ENCODE measurements around the gene ZDHHC18. TPM values are rescaled to one million over a fixed set of nuclear protein-coding genes. Genes with fewer than 3 reads are reported as not detected.

ZDHHC18 gene
- total and polyA plus RNA-seq, 5 experiments from 2014 or later: 4.6 to 37.4 (median 17.2) TPM

DNA sequence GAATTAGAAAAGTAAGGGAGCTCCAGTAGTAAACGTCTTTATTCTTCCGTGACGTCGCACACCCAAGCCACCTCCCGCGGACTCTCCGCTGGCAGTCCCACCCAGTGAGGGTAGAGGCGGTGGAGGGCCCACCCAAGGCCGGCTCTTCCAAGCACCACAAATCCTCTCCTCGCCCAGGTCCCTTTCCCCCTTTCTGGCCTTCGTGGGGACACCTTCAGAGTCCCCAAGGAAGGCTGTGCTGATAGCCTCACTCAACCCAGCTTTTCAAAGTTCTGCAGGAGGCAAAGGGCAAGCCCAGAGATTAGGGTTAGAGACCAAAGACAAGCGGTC, 63.9 kb downstream of the ZDHHC18 start:
- H3K36me3 Mint-ChIP-seq: peaks cover 0 to 74% (median 20%) of the 10 kb centered on the region in 3 donors
- peak overlapping the region; percentile 90 to 98 (median 96) for H3K27ac Mint-ChIP-seq
- ATAC-seq: peak; percentile 67 to 68
- POLR2A ChIA-PET: interaction anchor here (0.6 to 5.4 kb wide), 16 partner anchors 10 to 835 kb away, joined by 3 to 78 read pairs (median 4); partner anchors contain the start of genes FAM76A, GPATCH3, PIGV and SFN
- no peaks in the 10 kb centered on the region for H3K9me3 Mint-ChIP-seq
- DNase-seq: no peak
- H3K4me1 Mint-ChIP-seq: peaks cover 18 to 46% (median 38%) of the 10 kb centered on the region in 4 donors
- H3K4me3 Mint-ChIP-seq: peak overlapping the region; percentile 89 to 97 (median 94)
- H3K27me3 Mint-ChIP-seq: no peaks in the 10 kb centered on the region

DNA sequence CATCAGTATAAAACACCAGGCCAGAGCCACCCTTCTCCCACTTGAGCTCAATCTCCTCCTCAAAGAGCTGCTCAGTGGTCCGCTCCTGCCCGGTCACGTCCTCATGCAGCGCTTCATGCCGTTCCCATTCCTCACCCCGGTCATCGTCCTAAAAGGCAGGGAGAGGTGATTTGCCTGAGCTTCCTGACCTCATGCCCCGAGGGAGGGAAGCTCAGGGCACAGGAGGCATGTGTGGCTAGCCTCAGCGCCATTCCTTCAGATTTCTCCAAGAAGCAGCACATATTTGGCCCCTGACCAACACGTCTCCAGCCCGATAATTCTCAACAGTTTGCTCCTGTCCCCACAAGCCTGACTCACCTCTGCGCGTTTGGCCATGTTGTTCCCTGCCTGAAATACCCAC, 67.8 kb downstream of the ZDHHC18 start:
- Mint-ChIP-seq H3K27ac (peak overlapping the region in 3 of 10 donors; percentile 17 to 53 (median 19)), H3K4me3 (no peak overlapping the region), H3K4me1 (peaks cover 15 to 43% (median 31%) of the 10 kb centered on the region in 4 donors), H3K36me3 (peaks cover 0 to 72% (median 12%) of the 10 kb centered on the region in 3 donors), H3K27me3 (no peaks in the 10 kb centered on the region), H3K9me3 (no peaks in the 10 kb centered on the region)
- DNase-seq (no peak), ATAC-seq (no peak)
- POLR2A ChIA-PET: interaction anchor here (0.6 kb wide), 1 partner anchor 331 kb away, joined by 6 read pairs; no protein-coding TSS in a partner anchor

DNA sequence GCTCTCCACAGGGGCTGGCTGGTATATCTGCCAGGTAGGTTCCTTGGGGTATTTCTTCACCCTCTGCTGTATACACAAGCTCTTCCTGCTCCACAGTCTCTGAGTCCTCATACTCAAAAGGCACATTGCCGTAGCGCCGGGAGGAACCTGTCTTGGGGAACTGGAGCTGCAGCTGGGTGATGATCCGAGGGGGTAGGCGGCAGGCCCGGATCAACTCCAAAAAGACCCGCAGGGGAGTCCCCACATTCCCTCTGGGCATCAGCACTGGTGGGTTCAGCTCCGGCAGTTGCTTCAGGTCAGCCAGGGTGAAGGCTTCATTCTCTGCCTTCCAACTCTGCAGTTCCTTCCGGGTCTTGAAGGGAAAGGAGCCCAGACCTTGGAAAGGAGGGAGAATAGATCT, 70.9 kb downstream of the ZDHHC18 start:
- Mint-ChIP-seq H3K4me1 (peaks cover 18 to 49% (median 33%) of the 10 kb centered on the region in 4 donors), H3K9me3 (no peaks in the 10 kb centered on the region), H3K27me3 (no peaks in the 10 kb centered on the region), H3K27ac (peak overlapping the region in 1 of 10 donors; percentile 62), H3K4me3 (no peak overlapping the region), H3K36me3 (peaks cover 0 to 62% (median 9%) of the 10 kb centered on the region in 3 donors)
- ATAC-seq (no peak), DNase-seq (no peak)
- POLR2A ChIA-PET: interaction anchor here (0.7 to 1.0 kb wide), 2 partner anchors 10 to 1359 kb away, joined by 3 to 4 read pairs; no protein-coding TSS in a partner anchor

DNA sequence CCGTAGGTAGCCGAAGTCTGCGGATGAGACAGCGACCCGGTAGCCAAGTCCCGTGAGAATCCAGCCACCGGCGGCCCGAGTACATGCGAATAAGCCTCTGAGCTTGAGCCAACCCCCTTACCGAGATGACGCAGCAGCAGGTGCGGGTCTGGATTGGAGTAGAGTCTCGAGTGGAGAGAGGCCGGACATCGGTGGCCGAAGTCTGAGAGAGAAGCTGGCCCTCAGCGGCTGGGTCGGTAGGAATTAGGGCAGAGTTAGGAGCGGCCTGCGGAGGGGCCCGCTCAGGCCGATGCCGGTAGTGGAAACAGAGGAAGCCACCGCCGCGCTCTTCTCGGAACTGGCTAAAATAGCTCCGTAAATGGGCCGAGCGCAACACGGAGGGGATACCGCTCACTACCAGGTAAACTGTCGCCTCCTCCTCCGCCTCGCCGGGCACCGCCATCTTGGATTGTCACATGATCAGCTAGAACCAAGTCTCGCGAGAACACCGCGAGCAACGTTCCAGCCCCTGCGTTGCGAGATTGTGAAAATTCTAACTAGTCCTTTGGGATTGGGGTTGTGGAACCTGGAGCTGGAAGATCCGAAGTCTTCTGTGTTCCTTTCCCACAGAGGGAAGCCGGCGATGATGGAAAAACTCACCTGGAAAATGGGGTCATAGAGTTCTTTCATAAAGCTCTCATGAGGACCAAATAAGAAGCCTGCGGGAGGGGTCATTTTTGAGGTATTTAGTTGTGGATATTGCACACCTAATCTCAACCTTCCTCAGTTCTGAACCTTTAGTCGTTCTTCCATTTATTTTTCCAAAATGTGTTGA, 73.7 kb downstream of the ZDHHC18 start, which contains the start of gene GPATCH3:
TSS of gene GPATCH3 (minus strand) at position 467 of the 814 bp plus-strand sequence. CDS start at position 442, 25 bp downstream.
- H3K9me3 Mint-ChIP-seq: no peaks in the 10 kb centered on the region
- H3K27ac Mint-ChIP-seq: peak within 1 kb of the TSS; percentile 96 to 100 (median 99)
- peaks cover 14 to 44% (median 30%) of the 10 kb centered on the region in 4 donors for H3K4me1 Mint-ChIP-seq
- peak; percentile 81 to 96 (median 87) for DNase-seq
- peaks cover 0 to 33% (median 4%) of the 10 kb centered on the region in 3 donors for H3K36me3 Mint-ChIP-seq
- H3K27me3 Mint-ChIP-seq: no peaks in the 10 kb centered on the region
- ATAC-seq: peak; percentile 95 to 97
- H3K4me3 Mint-ChIP-seq: peak within 1 kb of the TSS; percentile 89 to 99 (median 98)
- POLR2A ChIA-PET: interaction anchor here (0.5 to 4.9 kb wide), 21 partner anchors 11 to 1632 kb away, joined by 3 to 78 read pairs (median 4); partner anchors contain the start of genes GPN2, HMGN2, NUDC and PIGV

DNA sequence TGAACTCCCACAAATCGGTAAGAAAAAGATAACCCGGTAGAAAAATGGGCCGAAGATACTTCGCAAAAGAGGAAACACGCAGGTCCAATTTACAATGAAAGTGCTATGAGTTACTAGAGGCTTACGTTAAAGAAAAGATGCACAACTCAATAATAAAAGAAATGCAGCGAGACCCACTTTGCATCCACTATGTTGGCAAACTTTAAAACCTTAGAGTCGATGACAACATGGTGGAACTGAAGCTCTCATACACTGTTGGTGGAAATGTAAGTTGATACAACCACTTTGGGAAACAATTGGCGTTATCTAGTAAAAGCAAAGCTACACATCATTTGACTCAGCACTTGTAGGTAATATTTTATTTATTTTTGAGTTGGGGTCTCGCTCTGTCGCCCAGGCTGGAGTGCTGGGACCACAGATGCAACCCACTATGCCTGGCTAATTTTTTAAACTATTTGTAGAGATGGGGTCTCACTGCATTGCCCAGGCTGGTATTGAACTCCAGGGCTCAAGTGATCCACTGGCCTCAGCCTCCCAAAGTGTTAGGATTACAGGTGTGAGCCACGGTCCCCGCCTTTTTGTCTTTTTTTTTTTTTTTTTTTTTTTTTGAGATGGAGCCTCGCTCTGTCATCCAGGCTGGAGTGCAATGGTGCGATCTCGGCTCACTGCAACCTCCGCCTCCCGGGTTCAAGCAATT, 74.5 kb downstream of the ZDHHC18 start:
- Mint-ChIP-seq H3K27me3 (no peaks in the 10 kb centered on the region), H3K4me3 (peak overlapping the region; percentile 89 to 99 (median 98))

More for the DNA sequence above, 74.5 kb downstream of the ZDHHC18 start:
- ATAC-seq (peak in 1 of 2 donors; percentile 5), DNase-seq (no peak)
- Mint-ChIP-seq H3K9me3 (no peaks in the 10 kb centered on the region), H3K27ac (peak overlapping the region; percentile 96 to 100 (median 99)), H3K4me1 (peaks cover 14 to 42% (median 29%) of the 10 kb centered on the region in 4 donors), H3K36me3 (peaks cover 0 to 25% (median 4%) of the 10 kb centered on the region in 3 donors)
- POLR2A ChIA-PET: interaction anchor here (0.5 to 4.9 kb wide), 18 partner anchors 12 to 1632 kb away, joined by 3 to 78 read pairs (median 5); partner anchors contain the start of genes GPN2, HMGN2, NUDC and PIGV

Other genes with a start within 250 kb of the ZDHHC18 start
- gene ARID1A, start 130.7 kb upstream of the ZDHHC18 start, total RNA-seq: 100 to 1,000 TPM; 123 TPM
- gene ARID1A, start 130.7 kb upstream of the ZDHHC18 start, polyA plus RNA-seq: 10 to 100 TPM; 21.2 to 32.0 (median 28.9) TPM
- gene PIGV, start 38.7 kb upstream of the ZDHHC18 start, total RNA-seq: 10 to 100 TPM; 25.2 to 27.2 TPM
- gene PIGV, start 38.7 kb upstream of the ZDHHC18 start, polyA plus RNA-seq: 10 to 100 TPM in 1 of 3 donors, 1 to 10 TPM in 2; 8.2 to 14.4 (median 9.6) TPM
- under 1 TPM; 0.38 to 0.47 TPM for gene SFN, start 36.5 kb downstream of the ZDHHC18 start, total RNA-seq
- gene SFN, start 36.5 kb downstream of the ZDHHC18 start, polyA plus RNA-seq: not detected
- 10 to 100 TPM; 30.3 to 35.4 TPM for gene GPN2, start 63.6 kb downstream of the ZDHHC18 start, total RNA-seq
- gene GPN2, start 63.6 kb downstream of the ZDHHC18 start, polyA plus RNA-seq: 10 to 100 TPM in 2 of 3 donors, 1 to 10 TPM in 1; 9.7 to 14.8 (median 12.5) TPM
- gene GPATCH3, start 73.8 kb downstream of the ZDHHC18 start, total RNA-seq: 10 to 100 TPM; 26.4 to 30.3 TPM
- 10 to 100 TPM; 10.9 to 15.2 (median 11.5) TPM for gene GPATCH3, start 73.8 kb downstream of the ZDHHC18 start, polyA plus RNA-seq
- gene NR0B2, start 87.3 kb downstream of the ZDHHC18 start, total RNA-seq: not detected
- gene NR0B2, start 87.3 kb downstream of the ZDHHC18 start, polyA plus RNA-seq: under 1 TPM in 1 of 3 donors, not detected in 2; 0.18 TPM
- 10 to 100 TPM; 46.6 to 48.8 TPM for gene NUDC, start 95.1 kb downstream of the ZDHHC18 start, total RNA-seq
- 100 to 1,000 TPM; 104 to 131 (median 120) TPM for gene NUDC, start 95.1 kb downstream of the ZDHHC18 start, polyA plus RNA-seq
- gene KDF1, start 133.8 kb downstream of the ZDHHC18 start, total RNA-seq: 1 to 10 TPM; 2.8 to 3.5 TPM
- 1 to 10 TPM; 2.8 to 7.7 (median 6.9) TPM for gene KDF1, start 133.8 kb downstream of the ZDHHC18 start, polyA plus RNA-seq
- gene TRNP1, start 167.0 kb downstream of the ZDHHC18 start, total RNA-seq: not detected
- not detected for gene TRNP1, start 167.0 kb downstream of the ZDHHC18 start, polyA plus RNA-seq
- gene TENT5B, start 186.2 kb downstream of the ZDHHC18 start, total RNA-seq: not detected
- not detected for gene TENT5B, start 186.2 kb downstream of the ZDHHC18 start, polyA plus RNA-seq

All from naive thymus-derived CD8-positive, alpha-beta T cell (primary cell).